ENCODE data around the gene NUDT16L1. TPM values are rescaled to one million over a fixed set of nuclear protein-coding genes. Genes with fewer than 3 reads are reported as not detected.

NUDT16L1 gene
- total RNA-seq, 4 donors from 2014 or later = 32.6 to 62.7 (median 54.3) TPM

GRCh38 chr16:4701791-4702465 is 8.6 kb downstream of the NUDT16L1 start:
- in situ Hi-C loops (cut with MboI; ENCODE audit: low pct_ligation_motif_present in 1 of 4, low pct_unique_long_range_greater_than_20kb in 1 of 4, low sequenced_read_pairs in 3 of 4) (no loop called here), intact Hi-C loops (cut with DNase I; ENCODE audit: low total_unique reads) (no loop called here)
- H3K27me3 ChIP-seq = no peaks in the 10 kb centered on the region
- TF ChIP-seq POLR2A (IDR thresholded peaks at IDR 0.05) (no peak), EP300 (IDR thresholded peaks at IDR 0.05; ENCODE audit: low read depth) (no peak), CTCF (IDR thresholded peaks at IDR 0.05) (no peak), POLR2AphosphoS5 (IDR thresholded peaks at IDR 0.05) (no peak)
- 64% methylated on average over 17 of the region's 17 CpGs; no CpG with 5 or more reads in 1 of the 2 donors for WGBS, 2 donors (ENCODE audit: low coverage in 1 of 2)
- H3K36me3 ChIP-seq = peaks cover 0 to 11% (median 3%) of the 10 kb centered on the region in 4 donors
- no peaks in the 10 kb centered on the region for H3K9me3 ChIP-seq
- H3K27ac ChIP-seq = peak overlapping the region; percentile 72 to 83 (median 78)
- no peak overlapping the region for H3K4me3 ChIP-seq
- peaks cover 0 to 18% (median 18%) of the 10 kb centered on the region in 4 donors for H3K4me1 ChIP-seq
- no peak for DNase-seq

- Histone ChIP-seq H3K9me3 (no peaks in the 10 kb centered on the region), H3K27me3 (no peaks in the 10 kb centered on the region), H3K27ac (peak overlapping the region; percentile 72 to 83 (median 78)), H3K4me1 (peaks cover 0 to 18% (median 18%) of the 10 kb centered on the region in 4 donors), H3K36me3 (peaks cover 0 to 12% (median 3%) of the 10 kb centered on the region in 4 donors), H3K4me3 (no peak overlapping the region)
- intact Hi-C loops (cut with DNase I; ENCODE audit: low total_unique reads) (no loop called here), in situ Hi-C loops (cut with MboI; ENCODE audit: low pct_ligation_motif_present in 1 of 4, low pct_unique_long_range_greater_than_20kb in 1 of 4, low sequenced_read_pairs in 3 of 4) (no loop called here)
- 40 to 55% methylated on average over 2 to 7 of the region's 7 CpGs for WGBS, 2 donors (ENCODE audit: low coverage in 1 of 2)
- no peak for TF ChIP-seq POLR2A (IDR thresholded peaks at IDR 0.05)
- TF ChIP-seq POLR2AphosphoS5 (IDR thresholded peaks at IDR 0.05) = no peak
- no peak for TF ChIP-seq EP300 (IDR thresholded peaks at IDR 0.05; ENCODE audit: low read depth)
- no peak for TF ChIP-seq CTCF (IDR thresholded peaks at IDR 0.05)
- no peak for DNase-seq
Observed at GRCh38 chr16:4702466-4702808, 9.1 kb downstream of the NUDT16L1 start.

- intact Hi-C loops (cut with DNase I; ENCODE audit: low total_unique reads) = no loop called here
- 76% methylated on average over 7 of the region's 7 CpGs; no CpG with 5 or more reads in 1 of the 2 donors for WGBS, 2 donors (ENCODE audit: low coverage in 1 of 2)
Observed at GRCh38 chr16:4703906-4704305, 10.5 kb downstream of the NUDT16L1 start.

GRCh38 chr16:4704491-4704890 is 11.1 kb downstream of the NUDT16L1 start:
- WGBS, 2 donors (ENCODE audit: low coverage in 1 of 2) = 88 to 90% methylated on average over 2 to 8 of the region's 8 CpGs
- H3K36me3 ChIP-seq = peaks cover 0 to 17% (median 3%) of the 10 kb centered on the region in 4 donors
- intact Hi-C loops (cut with DNase I; ENCODE audit: low total_unique reads) = no loop called here
- in situ Hi-C loops (cut with MboI; ENCODE audit: low pct_ligation_motif_present in 1 of 4, low pct_unique_long_range_greater_than_20kb in 1 of 4, low sequenced_read_pairs in 3 of 4) = no loop called here
- H3K4me1 ChIP-seq = peaks cover 0 to 18% (median 18%) of the 10 kb centered on the region in 4 donors
- H3K27me3 ChIP-seq = no peaks in the 10 kb centered on the region
- DNase-seq = no peak
- H3K27ac ChIP-seq = no peak overlapping the region
- no peak for TF ChIP-seq POLR2A (IDR thresholded peaks at IDR 0.05)
- TF ChIP-seq CTCF (IDR thresholded peaks at IDR 0.05) = no peak
- no peak for TF ChIP-seq POLR2AphosphoS5 (IDR thresholded peaks at IDR 0.05)
- no peak for TF ChIP-seq EP300 (IDR thresholded peaks at IDR 0.05; ENCODE audit: low read depth)
- no peak overlapping the region for H3K4me3 ChIP-seq
- no peaks in the 10 kb centered on the region for H3K9me3 ChIP-seq

More at GRCh38 chr16:4703906-4704305, 10.5 kb downstream of the NUDT16L1 start:
- no peak overlapping the region for H3K4me3 ChIP-seq
- H3K36me3 ChIP-seq = peaks cover 0 to 16% (median 3%) of the 10 kb centered on the region in 4 donors
- DNase-seq = no peak
- no peaks in the 10 kb centered on the region for H3K9me3 ChIP-seq
- peaks cover 0 to 18% (median 18%) of the 10 kb centered on the region in 4 donors for H3K4me1 ChIP-seq
- in situ Hi-C loops (cut with MboI; ENCODE audit: low pct_ligation_motif_present in 1 of 4, low pct_unique_long_range_greater_than_20kb in 1 of 4, low sequenced_read_pairs in 3 of 4) = no loop called here
- no peaks in the 10 kb centered on the region for H3K27me3 ChIP-seq
- H3K27ac ChIP-seq = no peak overlapping the region
- no peak for TF ChIP-seq EP300 (IDR thresholded peaks at IDR 0.05; ENCODE audit: low read depth)
- no peak for TF ChIP-seq POLR2AphosphoS5 (IDR thresholded peaks at IDR 0.05)
- TF ChIP-seq CTCF (IDR thresholded peaks at IDR 0.05) = no peak
- no peak for TF ChIP-seq POLR2A (IDR thresholded peaks at IDR 0.05)

All from transverse colon (tissue), 4 donors.